H9 (cell line): Measurements from ENCODE around the gene RNF220. TPM values are rescaled to one million over a fixed set of nuclear protein-coding genes. Genes with fewer than 3 reads are reported as not detected.

Source experiments
- DNase-seq: peaks from one replicate; pipeline ENCODE4 v3.0.0-alpha.2; 2017
- H2AFZ ChIP-seq: one replicate; pipeline ENCODE4 v1.6.1; 2013; ENCODE audit warnings: mild to moderate bottlenecking, low read length, control low read depth, moderate library complexity
- H2AK5ac ChIP-seq: 2 replicates; pipeline ENCODE4 v1.6.1; 2013; ENCODE audit warnings: low read length, control low read depth, mixed read lengths; ENCODE audit not compliant: insufficient read length
- H2BK120ac ChIP-seq: one replicate; pipeline ENCODE4 v1.6.1; 2013; ENCODE audit warnings: low read depth, mild to moderate bottlenecking, low read length, control low read depth, inconsistent platforms; ENCODE audit not compliant: poor library complexity, severe bottlenecking
- H2BK12ac ChIP-seq: 2 replicates; pipeline ENCODE4 v1.6.1; 2013; ENCODE audit warnings: low read length, control low read depth, mixed read lengths, low read depth; ENCODE audit not compliant: insufficient read length
- H2BK15ac ChIP-seq: 2 replicates; pipeline ENCODE4 v1.6.1; 2013; ENCODE audit warnings: low read depth, low read length, control low read depth
- H2BK20ac ChIP-seq: one replicate; pipeline ENCODE4 v1.6.1; 2013; ENCODE audit warnings: low read depth, mild to moderate bottlenecking, low read length, control low read depth, inconsistent platforms; ENCODE audit not compliant: poor library complexity, severe bottlenecking
- H2BK5ac ChIP-seq: 2 replicates; pipeline ENCODE4 v1.6.1; 2013; ENCODE audit warnings: low read length, control low read depth, mixed read lengths; ENCODE audit not compliant: insufficient read length
- H3K14ac ChIP-seq: 2 replicates; pipeline ENCODE4 v1.6.1; 2013; ENCODE audit warnings: low read length, control low read depth; ENCODE audit not compliant: insufficient read depth
- H3K18ac ChIP-seq: 2 replicates; pipeline ENCODE4 v1.6.1; 2013; ENCODE audit warnings: low read depth, mild to moderate bottlenecking, mixed read lengths, low read length, control low read depth; ENCODE audit not compliant: insufficient read length
- H3K23ac ChIP-seq: 2 replicates; pipeline ENCODE4 v1.6.1; 2013; ENCODE audit warnings: low read length, control low read depth, mixed read lengths, low read depth; ENCODE audit not compliant: insufficient read length
- H3K23me2 ChIP-seq: 2 replicates; pipeline ENCODE4 v1.6.1; 2013; ENCODE audit warnings: low read depth, mild to moderate bottlenecking, mixed read lengths, low read length, control low read depth; ENCODE audit not compliant: insufficient read length, poor library complexity, severe bottlenecking
- H3K27ac ChIP-seq: 2 replicates; pipeline ENCODE4 v1.5.1; 2013; ENCODE audit warnings: low read length, control low read depth, mixed read lengths, low read depth; ENCODE audit not compliant: insufficient read length
- H3K27me3 ChIP-seq: 2 replicates; pipeline ENCODE4 v1.6.1; 2013; ENCODE audit warnings: low read length, control low read depth, inconsistent platforms; ENCODE audit not compliant: insufficient read depth
- H3K4ac ChIP-seq: 2 replicates; pipeline ENCODE4 v1.6.1; 2013; ENCODE audit warnings: low read depth, mild to moderate bottlenecking, control low read depth, inconsistent platforms, low read length, moderate library complexity
- H3K4me1 ChIP-seq: 2 replicates; pipeline ENCODE4 v1.6.1; 2013; ENCODE audit warnings: low read length, control low read depth, inconsistent platforms; ENCODE audit not compliant: insufficient read depth
- H3K4me2 ChIP-seq: 2 replicates; pipeline ENCODE4 v1.6.1; 2013; ENCODE audit warnings: low read length, control low read depth, mixed read lengths; ENCODE audit not compliant: insufficient read length, insufficient read depth
- H3K56ac ChIP-seq: 2 replicates; pipeline ENCODE4 v1.6.1; 2013; ENCODE audit warnings: low read depth, mild to moderate bottlenecking, mixed read lengths, low read length, control low read depth; ENCODE audit not compliant: insufficient read length
- H3K79me1 ChIP-seq: 2 replicates; pipeline ENCODE4 v1.6.1; 2013; ENCODE audit warnings: low read depth, mild to moderate bottlenecking, moderate library complexity, low read length, control low read depth, inconsistent platforms; ENCODE audit not compliant: insufficient read depth, poor library complexity, severe bottlenecking
- H3K79me2 ChIP-seq: 2 replicates; pipeline ENCODE4 v1.6.1; 2013; ENCODE audit warnings: low read length, control low read depth, inconsistent platforms; ENCODE audit not compliant: insufficient read depth
- H3K9ac ChIP-seq: 2 replicates; pipeline ENCODE4 v1.6.1; 2013; ENCODE audit warnings: low read length, control low read depth, mixed read lengths; ENCODE audit not compliant: insufficient read length; ENCODE audit errors: extremely low read depth
- H3K9me3 ChIP-seq: one replicate; pipeline ENCODE4 v1.6.1; 2013; ENCODE audit warnings: low read depth, low read length, inconsistent platforms; ENCODE audit not compliant: control insufficient read depth
- H3T11ph ChIP-seq: one replicate; pipeline ENCODE4 v1.6.1; 2013; ENCODE audit warnings: mild to moderate bottlenecking, low read length, control low read depth, inconsistent platforms
- H4K20me1 ChIP-seq: one replicate; pipeline ENCODE4 v1.6.1; 2013; ENCODE audit not compliant: control insufficient read depth, insufficient read length, insufficient read depth
- H4K5ac ChIP-seq: 2 replicates; pipeline ENCODE4 v1.6.1; 2013; ENCODE audit warnings: low read depth, mild to moderate bottlenecking, mixed read lengths, low read length, control low read depth; ENCODE audit not compliant: insufficient read length
- H4K8ac ChIP-seq: replicated peaks from 2 replicates; pipeline ENCODE4 v1.6.1; 2013; ENCODE audit warnings: low read length, control low read depth, mixed read lengths, low read depth; ENCODE audit not compliant: insufficient read length
- H4K91ac ChIP-seq: 2 replicates; pipeline ENCODE4 v1.6.1; 2013; ENCODE audit warnings: low read depth, mild to moderate bottlenecking, moderate library complexity, mixed read lengths, low read length, control low read depth; ENCODE audit not compliant: insufficient read length
- H3K27ac Mint-ChIP-seq, 3 experiments: 2 replicates in 2 of 3; 3 replicates in 1 of 3; pipeline ENCODE4 v1.8.0; 2020 to 2021; ENCODE audit warnings: mixed read lengths in 3 of 3, mild to moderate bottlenecking in 1 of 3, moderate library complexity in 1 of 3
- H3K27me3 Mint-ChIP-seq: 2 replicates; pipeline ENCODE4 v1.8.0; 2021; ENCODE audit warnings: low read depth, mild to moderate bottlenecking, moderate library complexity, mixed read lengths
- H3K36me3 Mint-ChIP-seq, 3 experiments: 2 replicates in 2 of 3; 3 replicates in 1 of 3; pipeline ENCODE4 v1.8.0; 2020 to 2021; ENCODE audit warnings: low read depth in 3 of 3, mixed read lengths in 3 of 3; ENCODE audit not compliant: insufficient read depth in 1 of 3
- H3K4me1 Mint-ChIP-seq, 2 experiments: 2 replicates each; pipeline ENCODE4 v1.8.0; 2020; ENCODE audit warnings: mixed read lengths in 2 of 2
- H3K4me3 Mint-ChIP-seq, 2 experiments: 2 replicates in 1 of 2; 3 replicates in 1 of 2; pipeline ENCODE4 v1.8.0; 2020 to 2021; ENCODE audit warnings: mild to moderate bottlenecking in 2 of 2, mixed read lengths in 2 of 2, moderate library complexity in 1 of 2
- H3K9me3 Mint-ChIP-seq, 2 experiments: 2 replicates in 1 of 2; 3 replicates in 1 of 2; pipeline ENCODE4 v1.8.0; 2020; ENCODE audit warnings: mild to moderate bottlenecking in 2 of 2, mixed read lengths in 2 of 2, moderate library complexity in 1 of 2
- CTCF ChIP-seq: fragments of 200-600 bp; sonication (generic); conservative IDR thresholded peaks from 3 replicates; pipeline ENCODE4 v1.8.0; 2021; ENCODE audit warnings: antibody characterized with exemption, mild to moderate bottlenecking
- WGBS: extraction: QIAGEN DNeasy Blood & Tissue Kit; methylation state at CpG from one replicate; pipeline ENCODE4 v1.1.7; 2013; ENCODE audit warnings: missing lambda C conversion rate, low lambda C conversion rate, mixed read lengths; ENCODE audit not compliant: insufficient read length; ENCODE audit errors: extremely low coverage; 5-methylcytosine and 5-hydroxymethylcytosine counted together
- total RNA-seq: library from RNA; stranded (reverse); gene quantifications from 2 replicates; pipeline ENCODE4 v1.2.1, GENCODE V29; 2021

Gene RNF220
- total RNA-seq, 1 experiment from 2014 or later = 109 TPM

GRCh38 chr1:44591381-44591780, 186.3 kb downstream of the RNF220 start:
- no peak overlapping the region for H3K4ac ChIP-seq
- Mint-ChIP-seq H3K4me1 (peaks cover 27 to 36% of the 10 kb centered on the region in 2 experiments), H3K27me3 (peaks cover 44% of the 10 kb centered on the region), H3K36me3 (peaks cover 0 to 2% (median 0%) of the 10 kb centered on the region in 3 experiments; a peak in 3 of 7 replicates), H3K9me3 (no peaks in the 10 kb centered on the region), H3K4me3 (no peak overlapping the region), H3K27ac (no peak overlapping the region)
- H3K56ac ChIP-seq = no peak overlapping the region
- no peak overlapping the region for H4K5ac ChIP-seq
- no peak overlapping the region for H3K18ac ChIP-seq
- no peak overlapping the region for H3K14ac ChIP-seq
- no peak overlapping the region for H2BK15ac ChIP-seq
- H3K79me2 ChIP-seq = no peaks in the 10 kb centered on the region
- TF ChIP-seq CTCF = no peak
- no peak overlapping the region for H3K9ac ChIP-seq
- no peak overlapping the region for H3K4me2 ChIP-seq
- no peak overlapping the region for H4K8ac ChIP-seq
- H3K27ac ChIP-seq = no peak overlapping the region
- no peak overlapping the region for H2BK20ac ChIP-seq
- no peaks in the 10 kb centered on the region for H3K79me1 ChIP-seq
- no peak overlapping the region for H2AFZ ChIP-seq
- no peak overlapping the region for H2BK5ac ChIP-seq
- DNase-seq = no peak
- no peaks in the 10 kb centered on the region for H3K23me2 ChIP-seq
- peaks cover 7% of the 10 kb centered on the region; the same call in 1 of the 2 replicates for H3K4me1 ChIP-seq
- no peaks in the 10 kb centered on the region for H3K9me3 ChIP-seq
- H2BK120ac ChIP-seq = no peak overlapping the region
- H4K91ac ChIP-seq = no peak overlapping the region
- H3K27me3 ChIP-seq = no peaks in the 10 kb centered on the region
- H3K23ac ChIP-seq = no peak overlapping the region
- no peaks in the 10 kb centered on the region for H4K20me1 ChIP-seq
- no CpG with 5 or more reads among the region's 5 CpGs for WGBS
- no peak overlapping the region for H3T11ph ChIP-seq
- no peak overlapping the region for H2BK12ac ChIP-seq
- no peak overlapping the region for H2AK5ac ChIP-seq
